Heart left ventricle (tissue), 13 donors: ENCODE results near the gene TFEC.

ENCODE experiments used
- POLR2A ChIP-seq, 2 donors: fragments of 450-650 bp; IDR thresholded peaks; one replicate each; pipeline ENCODE4 v1.6.1; 2017; ENCODE audit warnings: antibody characterized with exemption in 2 of 2, mild to moderate bottlenecking in 2 of 2, moderate library complexity in 2 of 2
- TF ChIP-seq, protein P1 (sequence below), 12 donors: fragments of 200-600 bp; sonication (generic) in 4 of 12; IDR thresholded peaks; one replicate each; pipeline versions ENCODE4 v1.5.0 to v1.8.0; 2018 to 2022; ENCODE audit warnings: antibody characterized with exemption in 12 of 12, mild to moderate bottlenecking in 5 of 12
- donor health status: ischemic (EF 13 %, LVEDD 7.1; RV severe dilation, severe dysfunction).
- donor health status: DM: no; HTN: yes; CAD: no.
- donor health status: DM: no; HTN: no; CAD: no.
- donor health status: ischemic (EF 25% LVEDD 6.9; RV normal size, moderate dysfunction).
- donor health status: ischemic (EF 25% LVEDD 5.7; RV mildly dilated, moderate dysfunction).
- donor health status: ischemic (EF 35%, LVEDD 5.7; RV mildly dilated, moderate dysfunction).
- donor health status: nonischemic (EF 11% LVEDD 7.7; RV severe dilation, severe dysfunction).
- donor health status: DM: yes; HTN: yes; CAD: no.
- donor health status: PGD.
- donor health status: ischemic (EF 29% LVEDD 5.4; RV normal size, mild dysfunction).
- donor health status: nonischemic (EF 23%, LVEDD 6.1; RV moderate dilation, normal function).

- no peak for TF ChIP-seq POLR2A (IDR thresholded peaks at IDR 0.05)
- TF ChIP-seq, protein P1, sequence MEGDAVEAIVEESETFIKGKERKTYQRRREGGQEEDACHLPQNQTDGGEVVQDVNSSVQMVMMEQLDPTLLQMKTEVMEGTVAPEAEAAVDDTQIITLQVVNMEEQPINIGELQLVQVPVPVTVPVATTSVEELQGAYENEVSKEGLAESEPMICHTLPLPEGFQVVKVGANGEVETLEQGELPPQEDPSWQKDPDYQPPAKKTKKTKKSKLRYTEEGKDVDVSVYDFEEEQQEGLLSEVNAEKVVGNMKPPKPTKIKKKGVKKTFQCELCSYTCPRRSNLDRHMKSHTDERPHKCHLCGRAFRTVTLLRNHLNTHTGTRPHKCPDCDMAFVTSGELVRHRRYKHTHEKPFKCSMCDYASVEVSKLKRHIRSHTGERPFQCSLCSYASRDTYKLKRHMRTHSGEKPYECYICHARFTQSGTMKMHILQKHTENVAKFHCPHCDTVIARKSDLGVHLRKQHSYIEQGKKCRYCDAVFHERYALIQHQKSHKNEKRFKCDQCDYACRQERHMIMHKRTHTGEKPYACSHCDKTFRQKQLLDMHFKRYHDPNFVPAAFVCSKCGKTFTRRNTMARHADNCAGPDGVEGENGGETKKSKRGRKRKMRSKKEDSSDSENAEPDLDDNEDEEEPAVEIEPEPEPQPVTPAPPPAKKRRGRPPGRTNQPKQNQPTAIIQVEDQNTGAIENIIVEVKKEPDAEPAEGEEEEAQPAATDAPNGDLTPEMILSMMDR (IDR thresholded peaks at IDR 0.05) = no peak
These were observed 77.7 kb downstream of the TFEC start for GRCh38 chr7:115952832-115953231.
